ENCODE results near the gene MPST. TPM values are rescaled to one million over a fixed set of nuclear protein-coding genes. Genes with fewer than 3 reads are reported as not detected.

The MPST gene
- total RNA-seq, 5 donors from 2014 or later (not counting 1 experiment from before 2014, with no cell fraction given), result 2.4 to 10.7 (median 7.1) TPM

DNA sequence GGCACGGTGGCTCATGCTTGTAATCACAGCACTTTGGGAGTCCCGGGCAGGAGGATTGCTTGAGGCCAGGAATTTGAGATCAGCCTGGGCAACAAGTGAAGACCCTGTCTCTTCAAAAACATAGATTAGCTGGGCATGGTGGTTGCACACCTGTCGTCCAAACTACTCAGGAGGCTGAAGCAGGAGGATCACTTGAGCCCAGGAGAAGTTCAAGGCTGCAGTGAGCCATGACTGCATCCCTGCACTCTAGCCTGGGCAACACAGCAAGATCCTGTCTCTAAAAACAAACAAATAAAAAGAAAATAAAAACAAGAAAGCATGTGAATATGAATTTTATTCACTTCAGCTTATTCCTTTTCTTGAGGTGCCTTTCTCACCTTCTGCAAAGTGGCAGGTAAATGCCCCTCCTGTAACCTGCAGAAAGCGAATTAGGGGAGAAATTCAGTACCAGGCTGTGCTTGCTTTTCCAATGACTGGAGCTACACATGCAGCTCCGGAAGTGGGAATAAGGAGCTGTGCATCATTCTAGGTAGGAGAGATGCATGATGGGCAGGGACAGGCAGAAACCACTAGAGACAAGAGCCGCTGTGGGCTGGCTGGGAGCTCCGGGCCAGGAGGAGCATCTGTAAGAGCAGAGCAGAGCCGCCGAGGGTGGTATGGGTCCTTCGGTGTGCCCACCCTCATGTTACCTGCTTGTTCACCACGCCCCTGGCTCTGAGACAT lies 17.3 kb downstream of the MPST start:
- POLR2A ChIA-PET, result no interaction called here

DNA sequence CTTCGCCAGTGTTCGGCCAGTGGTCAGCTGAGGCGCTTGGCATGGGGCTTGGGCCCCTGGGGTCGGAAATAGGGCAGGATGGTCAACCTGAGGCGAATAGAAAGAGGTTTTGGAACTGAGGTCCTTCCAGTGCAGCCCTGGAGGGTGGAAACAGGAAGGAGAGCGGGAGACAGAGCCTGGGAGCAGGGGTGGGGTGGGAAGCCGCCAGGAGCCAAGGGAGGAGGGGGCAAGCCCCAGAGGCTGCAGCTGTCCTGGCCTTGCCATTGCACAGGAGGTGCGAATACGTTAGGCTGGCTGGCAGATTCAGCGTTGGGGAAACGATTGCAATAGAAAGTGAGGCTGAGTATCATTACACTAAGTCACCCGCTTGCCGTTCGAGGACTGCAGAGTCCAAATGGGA lies 18.1 kb downstream of the MPST start:
- Histone ChIP-seq H3K27ac (ENCODE audit: low read length) (no peak overlapping the region), H3K36me3 (ENCODE audit: control insufficient read depth in 2 of 2, extremely low read depth in 1 of 2, insufficient read depth in 1 of 2, low read length in 1 of 2) (no peaks in the 10 kb centered on the region), H3K9me3 (no peaks in the 10 kb centered on the region), H3K27me3 (replicated peaks in 1 of 2; ENCODE audit: control insufficient read depth in 2 of 2, extremely low read depth in 1 of 2, insufficient read depth in 2 of 2, low read length in 1 of 2) (peaks cover 0 to 26% of the 10 kb centered on the region in 2 experiments), H3K4me3 (ENCODE audit: control insufficient read depth in 1 of 2, extremely low read depth in 1 of 2, low read length in 1 of 2) (no peak overlapping the region), H3K4me1 (ENCODE audit: control insufficient read depth in 1 of 2, extremely low read depth in 1 of 2, insufficient read depth in 2 of 2, low read length in 2 of 2) (no peaks in the 10 kb centered on the region)
- ChIA-PET CTCF (no interaction called here), POLR2A (no interaction called here)
- Mint-ChIP-seq H3K36me3 (no peaks in the 10 kb centered on the region), H3K27me3 (peaks cover 18 to 24% of the 10 kb centered on the region in 2 donors), H3K4me1 (peaks cover 0 to 2% (median 0%) of the 10 kb centered on the region in 3 donors), H3K27ac (no peak overlapping the region), H3K4me3 (no peak overlapping the region), H3K9me3 (no peaks in the 10 kb centered on the region)
- ATAC-seq (replicated peaks in 1 of 4), result no peak
- WGBS (ENCODE audit: insufficient coverage), result 69% methylated on average over 8 of the region's 14 CpGs
- no peak for DNase-seq

More for the DNA sequence above, 17.3 kb downstream of the MPST start:
- Histone ChIP-seq H3K27ac (ENCODE audit: low read length) (no peak overlapping the region), H3K4me1 (ENCODE audit: control insufficient read depth in 1 of 2, extremely low read depth in 1 of 2, insufficient read depth in 2 of 2, low read length in 2 of 2) (no peaks in the 10 kb centered on the region), H3K27me3 (replicated peaks in 1 of 2; ENCODE audit: control insufficient read depth in 2 of 2, extremely low read depth in 1 of 2, insufficient read depth in 2 of 2, low read length in 1 of 2) (peaks cover 0 to 23% of the 10 kb centered on the region in 2 experiments), H3K36me3 (ENCODE audit: control insufficient read depth in 2 of 2, extremely low read depth in 1 of 2, insufficient read depth in 1 of 2, low read length in 1 of 2) (no peaks in the 10 kb centered on the region), H3K9me3 (no peaks in the 10 kb centered on the region), H3K4me3 (ENCODE audit: control insufficient read depth in 1 of 2, extremely low read depth in 1 of 2, low read length in 1 of 2) (no peak overlapping the region)
- no peaks in the 10 kb centered on the region for H3K36me3 Mint-ChIP-seq
- CTCF ChIA-PET, result interaction anchor here in 1 of 2 donors (0.6 to 0.7 kb wide), 2 partner anchors 15 to 181 kb away, joined by 3 read pairs; partner anchors contain the start of gene KCTD17
- no peak for DNase-seq
- H3K9me3 Mint-ChIP-seq, result no peaks in the 10 kb centered on the region
- ATAC-seq (replicated peaks in 1 of 4), result no peak
- H3K4me1 Mint-ChIP-seq, result peaks cover 0 to 2% (median 0%) of the 10 kb centered on the region in 3 donors
- H3K4me3 Mint-ChIP-seq, result no peak overlapping the region
- WGBS (ENCODE audit: insufficient coverage), result 78% methylated on average over 10 of the region's 11 CpGs
- H3K27ac Mint-ChIP-seq, result no peak overlapping the region
- H3K27me3 Mint-ChIP-seq, result peaks cover 18 to 24% of the 10 kb centered on the region in 2 donors

DNA sequence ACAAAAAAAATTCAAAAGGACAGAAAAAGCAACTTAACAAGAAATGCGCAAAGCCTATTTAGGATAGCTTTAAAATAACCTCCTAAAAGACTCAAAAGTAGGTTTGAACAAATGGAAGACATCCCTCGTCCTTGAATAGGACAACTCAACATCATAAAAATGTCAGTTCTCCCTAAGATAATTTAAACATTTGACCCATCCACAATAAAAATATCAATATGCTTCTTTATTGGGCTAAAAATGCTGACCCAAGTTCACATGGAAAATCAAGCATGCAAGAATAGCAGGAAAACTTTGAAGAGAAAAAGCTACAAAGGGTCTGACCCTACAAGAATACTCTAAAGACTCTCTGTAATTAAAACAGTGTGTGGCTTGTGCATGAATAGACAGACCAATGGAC lies 19.9 kb downstream of the MPST start:
- H3K36me3 ChIP-seq (ENCODE audit: control insufficient read depth in 2 of 2, extremely low read depth in 1 of 2, insufficient read depth in 1 of 2, low read length in 1 of 2), result no peaks in the 10 kb centered on the region
- peaks cover 0 to 2% (median 0%) of the 10 kb centered on the region in 3 donors for H3K4me1 Mint-ChIP-seq
- H3K9me3 ChIP-seq, result no peaks in the 10 kb centered on the region
- H3K27me3 Mint-ChIP-seq, result peaks cover 18 to 25% of the 10 kb centered on the region in 2 donors
- H3K4me3 ChIP-seq (ENCODE audit: control insufficient read depth in 1 of 2, extremely low read depth in 1 of 2, low read length in 1 of 2), result no peak overlapping the region
- POLR2A ChIA-PET, result no interaction called here
- H3K27ac ChIP-seq (ENCODE audit: low read length), result no peak overlapping the region
- CTCF ChIA-PET, result no interaction called here
- DNase-seq (no peak), ATAC-seq (replicated peaks in 1 of 4) (no peak)
- peaks cover 0 to 31% of the 10 kb centered on the region in 2 experiments for H3K27me3 ChIP-seq (replicated peaks in 1 of 2; ENCODE audit: control insufficient read depth in 2 of 2, extremely low read depth in 1 of 2, insufficient read depth in 2 of 2, low read length in 1 of 2)
- H3K36me3 Mint-ChIP-seq, result no peaks in the 10 kb centered on the region
- no peaks in the 10 kb centered on the region for H3K4me1 ChIP-seq (ENCODE audit: control insufficient read depth in 1 of 2, extremely low read depth in 1 of 2, insufficient read depth in 2 of 2, low read length in 2 of 2)
- H3K27ac Mint-ChIP-seq, result no peak overlapping the region
- 80% methylated on average over 2 of the region's 2 CpGs for WGBS (ENCODE audit: insufficient coverage)
- H3K4me3 Mint-ChIP-seq, result no peak overlapping the region
- H3K9me3 Mint-ChIP-seq, result no peaks in the 10 kb centered on the region

GRCh38 chr22:37043209-37043827 lies 23.8 kb downstream of the MPST start:
- Histone ChIP-seq H3K36me3 (ENCODE audit: control insufficient read depth in 2 of 2, extremely low read depth in 1 of 2, insufficient read depth in 1 of 2, low read length in 1 of 2) (no peaks in the 10 kb centered on the region), H3K27me3 (replicated peaks in 1 of 2; ENCODE audit: control insufficient read depth in 2 of 2, extremely low read depth in 1 of 2, insufficient read depth in 2 of 2, low read length in 1 of 2) (peaks cover 0 to 16% of the 10 kb centered on the region in 2 experiments), H3K27ac (ENCODE audit: low read length) (no peak overlapping the region), H3K9me3 (no peaks in the 10 kb centered on the region), H3K4me1 (ENCODE audit: control insufficient read depth in 1 of 2, extremely low read depth in 1 of 2, insufficient read depth in 2 of 2, low read length in 2 of 2) (no peaks in the 10 kb centered on the region), H3K4me3 (ENCODE audit: control insufficient read depth in 1 of 2, extremely low read depth in 1 of 2, low read length in 1 of 2) (no peak overlapping the region)
- Mint-ChIP-seq H3K9me3 (no peaks in the 10 kb centered on the region), H3K4me1 (peaks cover 0 to 7% (median 0%) of the 10 kb centered on the region in 3 donors), H3K27ac (no peak overlapping the region), H3K4me3 (no peak overlapping the region), H3K36me3 (no peaks in the 10 kb centered on the region), H3K27me3 (peaks cover 5 to 7% of the 10 kb centered on the region in 2 donors)
- no peak for DNase-seq
- ATAC-seq (replicated peaks in 1 of 4), result no peak
- ChIA-PET POLR2A (no interaction called here), CTCF (interaction anchor here in 1 of 2 donors (0.6 kb wide), 1 partner anchor 429 kb away, joined by 9 read pairs; no protein-coding TSS in a partner anchor)
- 80% methylated on average over 4 of the region's 7 CpGs for WGBS (ENCODE audit: insufficient coverage)

- no peaks in the 10 kb centered on the region for H3K9me3 Mint-ChIP-seq
- Histone ChIP-seq H3K4me3 (ENCODE audit: control insufficient read depth in 1 of 2, extremely low read depth in 1 of 2, low read length in 1 of 2) (no peak overlapping the region), H3K36me3 (ENCODE audit: control insufficient read depth in 2 of 2, extremely low read depth in 1 of 2, insufficient read depth in 1 of 2, low read length in 1 of 2) (no peaks in the 10 kb centered on the region), H3K4me1 (ENCODE audit: control insufficient read depth in 1 of 2, extremely low read depth in 1 of 2, insufficient read depth in 2 of 2, low read length in 2 of 2) (no peaks in the 10 kb centered on the region), H3K27ac (ENCODE audit: low read length) (no peak overlapping the region), H3K27me3 (replicated peaks in 1 of 2; ENCODE audit: control insufficient read depth in 2 of 2, extremely low read depth in 1 of 2, insufficient read depth in 2 of 2, low read length in 1 of 2) (peaks cover 0 to 16% of the 10 kb centered on the region in 2 experiments), H3K9me3 (no peaks in the 10 kb centered on the region)
- WGBS (ENCODE audit: insufficient coverage), result 51% methylated on average over 12 of the region's 17 CpGs
- H3K4me3 Mint-ChIP-seq, result no peak overlapping the region
- ATAC-seq (replicated peaks in 1 of 4) (peak; percentile 43 to 71 (median 56)), DNase-seq (peak in 11 of 35 experiments; percentile 8 to 50 (median 23))
- no peaks in the 10 kb centered on the region for H3K36me3 Mint-ChIP-seq
- H3K27me3 Mint-ChIP-seq, result peaks cover 5 to 7% of the 10 kb centered on the region in 2 donors
- peaks cover 0 to 7% (median 0%) of the 10 kb centered on the region in 3 donors for H3K4me1 Mint-ChIP-seq
- ChIA-PET POLR2A (no interaction called here), CTCF (interaction anchor here in 1 of 2 donors (0.6 kb wide), 1 partner anchor 428 kb away, joined by 9 read pairs; no protein-coding TSS in a partner anchor)
- no peak overlapping the region for H3K27ac Mint-ChIP-seq
These were observed 24.4 kb downstream of the MPST start for GRCh38 chr22:37043828-37044538.

Measured in T-cell (primary cell).